ENCODE results near the gene PER3.

DNA sequence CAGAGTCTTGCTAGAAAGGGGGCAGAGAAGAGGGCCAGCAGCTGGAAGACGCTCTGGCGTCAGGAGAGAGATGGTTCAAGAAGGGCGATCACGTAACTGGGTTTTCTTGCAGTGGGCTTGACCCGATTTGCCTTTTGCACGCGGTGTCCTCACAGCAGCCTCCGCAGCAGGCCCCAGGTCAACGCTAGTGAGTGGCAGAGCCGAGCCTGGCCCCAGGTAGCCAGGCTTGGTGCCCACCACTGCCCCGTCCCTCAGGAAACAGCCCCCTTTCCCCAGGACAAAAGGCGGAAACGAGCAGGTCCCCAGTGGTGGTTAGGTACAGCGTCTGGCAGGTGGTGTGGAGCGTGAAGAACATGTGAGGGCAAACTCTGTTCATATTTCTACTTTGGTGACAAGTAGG lies 77.4 kb downstream of the PER3 start:
- TF ChIP-seq, protein P1, sequence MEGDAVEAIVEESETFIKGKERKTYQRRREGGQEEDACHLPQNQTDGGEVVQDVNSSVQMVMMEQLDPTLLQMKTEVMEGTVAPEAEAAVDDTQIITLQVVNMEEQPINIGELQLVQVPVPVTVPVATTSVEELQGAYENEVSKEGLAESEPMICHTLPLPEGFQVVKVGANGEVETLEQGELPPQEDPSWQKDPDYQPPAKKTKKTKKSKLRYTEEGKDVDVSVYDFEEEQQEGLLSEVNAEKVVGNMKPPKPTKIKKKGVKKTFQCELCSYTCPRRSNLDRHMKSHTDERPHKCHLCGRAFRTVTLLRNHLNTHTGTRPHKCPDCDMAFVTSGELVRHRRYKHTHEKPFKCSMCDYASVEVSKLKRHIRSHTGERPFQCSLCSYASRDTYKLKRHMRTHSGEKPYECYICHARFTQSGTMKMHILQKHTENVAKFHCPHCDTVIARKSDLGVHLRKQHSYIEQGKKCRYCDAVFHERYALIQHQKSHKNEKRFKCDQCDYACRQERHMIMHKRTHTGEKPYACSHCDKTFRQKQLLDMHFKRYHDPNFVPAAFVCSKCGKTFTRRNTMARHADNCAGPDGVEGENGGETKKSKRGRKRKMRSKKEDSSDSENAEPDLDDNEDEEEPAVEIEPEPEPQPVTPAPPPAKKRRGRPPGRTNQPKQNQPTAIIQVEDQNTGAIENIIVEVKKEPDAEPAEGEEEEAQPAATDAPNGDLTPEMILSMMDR (IDR thresholded peaks at IDR 0.05; ENCODE audit: low read depth, low read length, missing input control) = no peak
- TF ChIP-seq, protein P2, sequence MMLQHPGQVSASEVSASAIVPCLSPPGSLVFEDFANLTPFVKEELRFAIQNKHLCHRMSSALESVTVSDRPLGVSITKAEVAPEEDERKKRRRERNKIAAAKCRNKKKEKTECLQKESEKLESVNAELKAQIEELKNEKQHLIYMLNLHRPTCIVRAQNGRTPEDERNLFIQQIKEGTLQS (IDR thresholded peaks at IDR 0.05) = no peak
- TF ChIP-seq, protein P3, sequence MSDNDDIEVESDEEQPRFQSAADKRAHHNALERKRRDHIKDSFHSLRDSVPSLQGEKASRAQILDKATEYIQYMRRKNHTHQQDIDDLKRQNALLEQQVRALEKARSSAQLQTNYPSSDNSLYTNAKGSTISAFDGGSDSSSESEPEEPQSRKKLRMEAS (IDR thresholded peaks at IDR 0.05) = no peak
- TF ChIP-seq, protein P4, sequence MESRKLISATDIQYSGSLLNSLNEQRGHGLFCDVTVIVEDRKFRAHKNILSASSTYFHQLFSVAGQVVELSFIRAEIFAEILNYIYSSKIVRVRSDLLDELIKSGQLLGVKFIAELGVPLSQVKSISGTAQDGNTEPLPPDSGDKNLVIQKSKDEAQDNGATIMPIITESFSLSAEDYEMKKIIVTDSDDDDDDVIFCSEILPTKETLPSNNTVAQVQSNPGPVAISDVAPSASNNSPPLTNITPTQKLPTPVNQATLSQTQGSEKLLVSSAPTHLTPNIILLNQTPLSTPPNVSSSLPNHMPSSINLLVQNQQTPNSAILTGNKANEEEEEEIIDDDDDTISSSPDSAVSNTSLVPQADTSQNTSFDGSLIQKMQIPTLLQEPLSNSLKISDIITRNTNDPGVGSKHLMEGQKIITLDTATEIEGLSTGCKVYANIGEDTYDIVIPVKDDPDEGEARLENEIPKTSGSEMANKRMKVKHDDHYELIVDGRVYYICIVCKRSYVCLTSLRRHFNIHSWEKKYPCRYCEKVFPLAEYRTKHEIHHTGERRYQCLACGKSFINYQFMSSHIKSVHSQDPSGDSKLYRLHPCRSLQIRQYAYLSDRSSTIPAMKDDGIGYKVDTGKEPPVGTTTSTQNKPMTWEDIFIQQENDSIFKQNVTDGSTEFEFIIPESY (IDR thresholded peaks at IDR 0.05) = no peak
- TF ChIP-seq FOXA1 (IDR thresholded peaks at IDR 0.05) (no peak), GABPA (IDR thresholded peaks at IDR 0.05 in 1 of 2, conservative IDR thresholded peaks at IDR 0.05 in 1 of 2) (no peak)
- TF ChIP-seq, protein P5, sequence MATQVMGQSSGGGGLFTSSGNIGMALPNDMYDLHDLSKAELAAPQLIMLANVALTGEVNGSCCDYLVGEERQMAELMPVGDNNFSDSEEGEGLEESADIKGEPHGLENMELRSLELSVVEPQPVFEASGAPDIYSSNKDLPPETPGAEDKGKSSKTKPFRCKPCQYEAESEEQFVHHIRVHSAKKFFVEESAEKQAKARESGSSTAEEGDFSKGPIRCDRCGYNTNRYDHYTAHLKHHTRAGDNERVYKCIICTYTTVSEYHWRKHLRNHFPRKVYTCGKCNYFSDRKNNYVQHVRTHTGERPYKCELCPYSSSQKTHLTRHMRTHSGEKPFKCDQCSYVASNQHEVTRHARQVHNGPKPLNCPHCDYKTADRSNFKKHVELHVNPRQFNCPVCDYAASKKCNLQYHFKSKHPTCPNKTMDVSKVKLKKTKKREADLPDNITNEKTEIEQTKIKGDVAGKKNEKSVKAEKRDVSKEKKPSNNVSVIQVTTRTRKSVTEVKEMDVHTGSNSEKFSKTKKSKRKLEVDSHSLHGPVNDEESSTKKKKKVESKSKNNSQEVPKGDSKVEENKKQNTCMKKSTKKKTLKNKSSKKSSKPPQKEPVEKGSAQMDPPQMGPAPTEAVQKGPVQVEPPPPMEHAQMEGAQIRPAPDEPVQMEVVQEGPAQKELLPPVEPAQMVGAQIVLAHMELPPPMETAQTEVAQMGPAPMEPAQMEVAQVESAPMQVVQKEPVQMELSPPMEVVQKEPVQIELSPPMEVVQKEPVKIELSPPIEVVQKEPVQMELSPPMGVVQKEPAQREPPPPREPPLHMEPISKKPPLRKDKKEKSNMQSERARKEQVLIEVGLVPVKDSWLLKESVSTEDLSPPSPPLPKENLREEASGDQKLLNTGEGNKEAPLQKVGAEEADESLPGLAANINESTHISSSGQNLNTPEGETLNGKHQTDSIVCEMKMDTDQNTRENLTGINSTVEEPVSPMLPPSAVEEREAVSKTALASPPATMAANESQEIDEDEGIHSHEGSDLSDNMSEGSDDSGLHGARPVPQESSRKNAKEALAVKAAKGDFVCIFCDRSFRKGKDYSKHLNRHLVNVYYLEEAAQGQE (IDR thresholded peaks at IDR 0.05) = no peak
